ENCODE data around the gene SMCO2.

The SMCO2 gene

DNA sequence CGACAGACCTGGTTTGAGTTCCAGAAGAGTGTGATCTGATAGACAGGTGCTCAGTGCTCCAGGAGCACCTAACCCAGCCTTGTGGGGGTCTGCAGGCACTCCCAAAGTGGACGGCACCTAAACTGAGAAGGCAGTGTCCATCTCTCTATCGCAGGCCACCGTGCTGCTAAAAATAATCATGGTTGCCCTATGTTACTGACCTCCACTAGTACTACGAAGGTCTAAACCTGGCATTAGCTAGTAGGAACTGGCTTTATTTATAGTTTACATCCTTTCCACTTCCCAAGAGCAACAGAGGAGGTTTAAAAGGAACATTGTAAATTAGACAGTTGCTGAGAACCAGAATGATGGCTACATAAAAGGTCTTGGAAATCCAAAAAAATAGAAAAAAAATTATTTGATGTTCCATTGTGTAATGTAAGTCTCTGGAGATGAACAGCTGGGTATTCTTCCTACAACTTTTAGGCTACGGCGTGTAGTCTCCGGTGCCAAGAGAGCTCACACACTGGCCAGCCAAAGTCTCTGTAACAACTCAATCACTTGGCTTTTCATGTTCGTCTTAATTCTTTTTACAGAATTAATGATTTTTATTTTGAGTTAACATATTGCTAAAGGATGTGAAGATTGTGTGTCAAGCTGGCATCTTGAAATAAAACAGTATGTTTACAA lies 104.8 kb downstream of the SMCO2 start:
- ATAC-seq (replicated peaks): no peak
- Mint-ChIP-seq H3K36me3 (peaks cover 0 to 6% of the 10 kb centered on the region in 2 donors), H3K27ac (no peak overlapping the region), H3K4me3 (no peak overlapping the region), H3K27me3 (no peaks in the 10 kb centered on the region), H3K4me1 (peaks cover 55 to 69% of the 10 kb centered on the region in 2 donors), H3K9me3 (no peaks in the 10 kb centered on the region)
- no peak for DNase-seq
